Stomach (tissue), 9 donors: ENCODE results near the gene MTERF2. TPM values are rescaled to one million over a fixed set of nuclear protein-coding genes. Genes with fewer than 3 reads are reported as not detected.
"Not testable (repeated sequence)": the region's sequence is repeated elsewhere in the genome, so short reads cannot be mapped to it uniquely, and the experiment has no call there.

Experiments used
- DNase-seq, 2 donors: peaks; one replicate each; pipeline versions ENCODE4 v3.0.0 to v3.0.0-alpha.2; 2013 to 2019
- H3K27ac ChIP-seq, 5 donors: fragments of 200-600 bp in 4 of 5; sonication (generic) in 4 of 5; one replicate each; pipeline ENCODE4 v1.5.1; 2013 to 2019; ENCODE audit warnings: mild to moderate bottlenecking in 1 of 5, moderate library complexity in 1 of 5
- H3K27me3 ChIP-seq, 3 donors: fragments of 200-600 bp; sonication (generic); one replicate each; pipeline ENCODE4 v1.5.1; 2017 to 2019; ENCODE audit warnings: mixed run types in 1 of 3
- H3K36me3 ChIP-seq, 4 donors: fragments of 200-600 bp; sonication (generic); 1 replicate in 3 of 4; 2 replicates in 1 of 4; pipeline ENCODE4 v1.5.1; 2016 to 2019
- H3K4me1 ChIP-seq, 4 donors: fragments of 200-600 bp; sonication (generic); one replicate each; pipeline ENCODE4 v1.5.1; 2016 to 2019
- H3K4me3 ChIP-seq, 4 donors: fragments of 200-600 bp; sonication (generic) in 3 of 4; one replicate each; pipeline ENCODE4 v1.5.1; 2016 to 2019; ENCODE audit warnings: mild to moderate bottlenecking in 1 of 4
- H3K9me3 ChIP-seq, 4 donors: fragments of 200-600 bp; sonication (generic); one replicate each; pipeline ENCODE4 v1.5.1; 2016 to 2019
- CTCF ChIP-seq, 7 experiments: fragments of 450-650 bp in 4 of 7; fragments of 200-600 bp in 3 of 7; sonication (generic) in 3 of 7; IDR thresholded peaks; one replicate each; pipeline ENCODE4 v1.5.1; 2016 to 2019; ENCODE audit warnings: antibody characterized with exemption in 7 of 7, control low read depth in 2 of 7, mild to moderate bottlenecking in 1 of 7
- EP300 ChIP-seq: sonication (generic); formaldehyde crosslinking; IDR thresholded peaks from one replicate; pipeline ENCODE4 v1.6.1; 2017; ENCODE audit warnings: antibody characterized with exemption
- POLR2A ChIP-seq, 4 donors: fragments of 450-650 bp; IDR thresholded peaks; one replicate each; pipeline ENCODE4 v1.6.1; 2016; ENCODE audit warnings: antibody characterized with exemption in 4 of 4, control low read depth in 2 of 4, mild to moderate bottlenecking in 1 of 4, moderate library complexity in 1 of 4
- POLR2AphosphoS5 ChIP-seq, 3 donors: sonication (generic); formaldehyde crosslinking; IDR thresholded peaks; one replicate each; pipeline ENCODE4 v1.6.1; 2016; ENCODE audit warnings: antibody characterized with exemption in 3 of 3
- WGBS, 5 donors: extraction: QIAGEN DNeasy Blood & Tissue Kit in 3 of 5; methylation state at CpG; one replicate each; pipeline versions ENCODE4 v1.1.5 to v1.1.7; 2013 to 2018; 5-methylcytosine and 5-hydroxymethylcytosine counted together
- intact Hi-C: fragments of 100-400 bp; cut with DNase I; formaldehyde crosslinking; loops from one replicate; pipeline ENCODE4 v1.15.1; 2023; ENCODE audit warnings: low total_unique reads
- polyA plus RNA-seq, 3 donors: library from polyadenylated mRNA; stranded (reverse); fragments of 200-250 nt; gene quantifications; one replicate each; pipeline ENCODE4 v1.2.3, GENCODE V29; 2013
- total RNA-seq, 5 donors: library from RNA; depleted of rRNA; stranded (reverse); fragments of >200 nt; gene quantifications; one replicate each; pipeline versions ENCODE4 v1.1.0 to v1.2.3, GENCODE V29; 2014 to 2016
- donor health status: healthy with polysubstance abuse.
- donor health status: Bipolar disorder and iron deficiency.
- donor health status: healthy.

Gene MTERF2
- total and polyA plus RNA-seq, 8 donors: 9.0 to 32.5 (median 17.0) TPM

GRCh38 chr12:107014055-107014454 is 27.1 kb upstream of the MTERF2 start:
- H3K4me1 ChIP-seq: no peaks in the 10 kb centered on the region
- no peak overlapping the region for H3K27ac ChIP-seq
- no peaks in the 10 kb centered on the region for H3K9me3 ChIP-seq
- 50 to 75% (median 54%) methylated on average over 3 of the region's 3 CpGs for WGBS, 5 donors
- intact Hi-C loops: no loop called here
- H3K27me3 ChIP-seq: no peaks in the 10 kb centered on the region
- peaks cover 0 to 6% (median 0%) of the 10 kb centered on the region in 4 donors for H3K36me3 ChIP-seq
- H3K4me3 ChIP-seq: no peak overlapping the region
- peak; percentile 43 to 57 for DNase-seq
- peak in 1 of 3 donors; percentile 32 for TF ChIP-seq POLR2AphosphoS5 (IDR thresholded peaks at IDR 0.05)
- TF ChIP-seq EP300: no peak
- TF ChIP-seq CTCF (IDR thresholded peaks at IDR 0.05): peak in 4 of 7 experiments; percentile 29 to 77 (median 49)

- Histone ChIP-seq H3K4me1 (no peaks in the 10 kb centered on the region), H3K9me3 (no peaks in the 10 kb centered on the region), H3K27ac (no peak overlapping the region), H3K36me3 (no peaks in the 10 kb centered on the region), H3K27me3 (no peaks in the 10 kb centered on the region), H3K4me3 (no peak overlapping the region)
- 93 to 100% (median 95%) methylated on average over 1 of the region's 1 CpG for WGBS, 5 donors
- TF ChIP-seq CTCF (IDR thresholded peaks at IDR 0.05): no peak
- TF ChIP-seq POLR2AphosphoS5 (IDR thresholded peaks at IDR 0.05): no peak
- TF ChIP-seq EP300: no peak
- TF ChIP-seq POLR2A (IDR thresholded peaks at IDR 0.05): no peak
- no peak for DNase-seq
- intact Hi-C loops: no loop called here
Observed at GRCh38 chr12:107012736-107013425, 25.9 kb upstream of the MTERF2 start.

- WGBS, 5 donors: 89 to 96% (median 94%) methylated on average over 2 of the region's 2 CpGs
- no peaks in the 10 kb centered on the region for H3K36me3 ChIP-seq
- no peak overlapping the region for H3K27ac ChIP-seq
- DNase-seq: no peak
- no peaks in the 10 kb centered on the region for H3K4me1 ChIP-seq
- no peaks in the 10 kb centered on the region for H3K27me3 ChIP-seq
- H3K9me3 ChIP-seq: no peaks in the 10 kb centered on the region
- intact Hi-C loops: no loop called here
- no peak for TF ChIP-seq POLR2A (IDR thresholded peaks at IDR 0.05)
- no peak overlapping the region for H3K4me3 ChIP-seq
Observed at GRCh38 chr12:107011519-107011918, 24.6 kb upstream of the MTERF2 start.

- TF ChIP-seq POLR2A (IDR thresholded peaks at IDR 0.05): no peak
- no peak for TF ChIP-seq CTCF (IDR thresholded peaks at IDR 0.05)
- TF ChIP-seq EP300: no peak
- TF ChIP-seq POLR2AphosphoS5 (IDR thresholded peaks at IDR 0.05): no peak
- Histone ChIP-seq H3K9me3 (no peaks in the 10 kb centered on the region), H3K4me3 (no peak overlapping the region), H3K27ac (no peak overlapping the region), H3K4me1 (peaks cover 0 to 9% (median 3%) of the 10 kb centered on the region in 4 donors), H3K36me3 (peaks cover 0 to 4% (median 0%) of the 10 kb centered on the region in 4 donors), H3K27me3 (no peaks in the 10 kb centered on the region)
- intact Hi-C loops: no loop called here
- WGBS, 5 donors: 93 to 96% (median 95%) methylated on average over 4 of the region's 4 CpGs
- DNase-seq: no peak
Observed at GRCh38 chr12:107007411-107007810, 20.5 kb upstream of the MTERF2 start.

- H3K4me3 ChIP-seq, H3K4me1 ChIP-seq, H3K27ac ChIP-seq, DNase-seq, intact Hi-C loops, H3K9me3 ChIP-seq, H3K27me3 ChIP-seq: not testable (repeated sequence)
- H3K36me3 ChIP-seq: peaks cover 0 to 35% (median 32%) of the 10 kb centered on the region in 4 donors
- 78 to 88% (median 85%) methylated on average over 4 of the region's 4 CpGs for WGBS, 5 donors
Observed at GRCh38 chr12:107002665-107003064, 15.7 kb upstream of the MTERF2 start.
